Measurements from ENCODE around the gene CHCHD6.

- no peak for TF ChIP-seq CTCF (conservative IDR thresholded peaks at IDR 0.05)
- TF ChIP-seq EZH2 (IDR thresholded peaks at IDR 0.05; ENCODE audit: low read depth), result no peak
Observed at GRCh38 chr3:126913524-126913923, 209.5 kb downstream of the CHCHD6 start.

Measured in PC-9 (cell line).